A549 (cell line): ENCODE measurements around the gene THEMIS. TPM values are rescaled to one million over a fixed set of nuclear protein-coding genes. Genes with fewer than 3 reads are reported as not detected.

Experiments
- ATAC-seq, 2 experiments: fragments of 200-7000 bp in 1 of 2; fragments of >200 bp in 1 of 2; cut with Nextera tagmentation in 1 of 2; cut with Tn5 transposase in 1 of 2; 3 replicates each; pipeline versions ENCODE4 v1.8.0 to v1.9.1; 2018 to 2020; ENCODE audit warnings: mild to moderate bottlenecking in 1 of 2, moderate library complexity in 1 of 2
- CTCF ChIA-PET: fragments of 300-600 bp; sonication (Branson Sonifier 250); formaldehyde crosslinking; extraction: SDS; loops from one replicate; lab custom pipeline; 2021; ENCODE audit warnings: antibody characterized with exemption, inconsistent platforms; lab: Yijun Ruan, JAX
- POLR2A ChIA-PET: fragments of 350-600 bp; formaldehyde crosslinking; extraction: SDS; loops from one replicate; lab custom pipeline; 2021; ENCODE audit warnings: antibody characterized with exemption, inconsistent platforms; lab: Yijun Ruan, JAX
- DNase-seq, 2 experiments: peaks; one replicate each; pipeline versions ENCODE4 v3.0.0 to v3.0.0-alpha.2; 2011 to 2016; ENCODE audit warnings: low read depth in 1 of 2, low spot score in 1 of 2
- FAIRE-seq: peaks from 2 replicates; lab custom pipeline; 2011; peaks lifted over from hg19 to GRCh38; lab: Jason Lieb, UNC
- H3K27ac ChIP-seq, 2 experiments: fragments of >200 bp; sonication (Bioruptor Twin); formaldehyde crosslinking; 3 replicates each; pipeline ENCODE4 v1.5.1; 2016 to 2017
- H3K4me1 ChIP-seq: fragments of >200 bp; sonication (Bioruptor Twin); formaldehyde crosslinking; 3 replicates; pipeline ENCODE4 v1.6.1; 2016
- H3K4me2 ChIP-seq: fragments of >200 bp; sonication (Bioruptor Twin); formaldehyde crosslinking; 3 replicates; pipeline ENCODE4 v1.6.1; 2016
- H3K4me3 ChIP-seq: fragments of >200 bp; sonication (Bioruptor Twin); formaldehyde crosslinking; 3 replicates; pipeline ENCODE4 v1.5.1; 2016
- H3K9me3 ChIP-seq: fragments of >200 bp; sonication (Bioruptor Twin); formaldehyde crosslinking; 3 replicates; pipeline ENCODE4 v1.6.1; 2016
- CBX2 ChIP-seq: fragments of 200-600 bp; sonication (generic); IDR thresholded peaks from 2 replicates; pipeline ENCODE4 v1.6.1; 2016; ENCODE audit warnings: low read depth, mild to moderate bottlenecking, borderline replicate concordance
- CHD2 ChIP-seq: fragments of 150-350 bp; IDR thresholded peaks from 2 replicates; pipeline ENCODE4 v1.6.1; 2014; ENCODE audit warnings: low read length; ENCODE audit not compliant: partially characterized antibody
- CHD4 ChIP-seq: fragments of 200-600 bp; sonication (generic); IDR thresholded peaks from 2 replicates; pipeline ENCODE4 v1.6.1; 2016; ENCODE audit warnings: antibody characterized with exemption, mild to moderate bottlenecking, borderline replicate concordance
- EHF ChIP-seq: fragments of 250-450 bp; sonication (Bioruptor Pico); IDR thresholded peaks from 2 replicates; pipeline ENCODE4 v1.5.0; 2020; ENCODE audit warnings: mild to moderate bottlenecking
- ESRRA ChIP-seq: fragments of 150-350 bp; IDR thresholded peaks from 2 replicates; pipeline ENCODE4 v1.6.1; 2014; ENCODE audit warnings: mild to moderate bottlenecking, low read length, borderline replicate concordance
- FOSB ChIP-seq: fragments of 250-450 bp; sonication (Bioruptor Pico); IDR thresholded peaks from 2 replicates; pipeline ENCODE4 v1.5.0; 2020; ENCODE audit warnings: mild to moderate bottlenecking, moderate library complexity
- HDAC2 ChIP-seq: fragments of 200-600 bp; sonication (generic); IDR thresholded peaks from 2 replicates; pipeline ENCODE4 v1.6.1; 2016
- HEYL ChIP-seq: fragments of 250-450 bp; sonication (Bioruptor Pico); IDR thresholded peaks from 2 replicates; pipeline ENCODE4 v1.8.0; 2021; ENCODE audit warnings: mild to moderate bottlenecking, moderate library complexity
- HMGXB4 ChIP-seq: fragments of 250-450 bp; sonication (Bioruptor Pico); IDR thresholded peaks from 2 replicates; pipeline ENCODE4 v1.5.0; 2021; ENCODE audit warnings: mild to moderate bottlenecking, moderate library complexity, borderline replicate concordance
- HOXA7 ChIP-seq: fragments of 250-450 bp; sonication (Bioruptor Pico); IDR thresholded peaks from 2 replicates; pipeline ENCODE4 v1.5.0; 2020; ENCODE audit warnings: mild to moderate bottlenecking, moderate library complexity
- HOXB13 ChIP-seq: fragments of 250-450 bp; sonication (Bioruptor Pico); IDR thresholded peaks from 2 replicates; pipeline ENCODE4 v1.5.0; 2020; ENCODE audit warnings: low read depth, mild to moderate bottlenecking, moderate library complexity
- KDM5A ChIP-seq: fragments of 200-600 bp; sonication (generic); IDR thresholded peaks from 2 replicates; pipeline ENCODE4 v1.6.1; 2016; ENCODE audit warnings: antibody characterized with exemption, mild to moderate bottlenecking
- MAFK ChIP-seq: fragments of 450-650 bp; IDR thresholded peaks from 2 replicates; pipeline ENCODE4 v1.6.1; 2014; ENCODE audit not compliant: partially characterized antibody
- MAZ ChIP-seq: fragments of 150-350 bp; IDR thresholded peaks from 2 replicates; pipeline ENCODE4 v1.6.1; 2014; ENCODE audit warnings: antibody characterized with exemption, low read depth, low read length, borderline replicate concordance
- NFE2L2 ChIP-seq: fragments of 150-350 bp; conservative IDR thresholded peaks from 2 replicates; pipeline ENCODE4 v1.6.1; 2014; ENCODE audit warnings: low read length
- NPAS2 ChIP-seq: fragments of 250-450 bp; sonication (Bioruptor Pico); IDR thresholded peaks from 2 replicates; pipeline ENCODE4 v1.8.0; 2022; ENCODE audit warnings: mild to moderate bottlenecking, moderate library complexity, borderline replicate concordance
- POLR2A ChIP-seq: IDR thresholded peaks from 2 replicates; pipeline ENCODE4 v1.6.1; 2012; ENCODE audit warnings: mild to moderate bottlenecking, low read length
- POLR2AphosphoS2 ChIP-seq: conservative IDR thresholded peaks from 2 replicates; pipeline ENCODE4 v1.6.1; 2012; ENCODE audit warnings: low read length, improper control_type of control experiment, inconsistent platforms
- RAD21 ChIP-seq, 2 experiments: fragments of >200 bp in 1 of 2; sonication (Bioruptor Twin) in 1 of 2; formaldehyde crosslinking in 1 of 2; IDR thresholded peaks in 1 of 2; conservative IDR thresholded peaks in 1 of 2; 2 replicates in 1 of 2; 3 replicates in 1 of 2; pipeline ENCODE4 v1.6.1; 2012 to 2018; ENCODE audit warnings: inconsistent platforms in 1 of 2
- REST ChIP-seq: fragments of 200-600 bp; sonication (generic); IDR thresholded peaks from 2 replicates; pipeline ENCODE4 v1.6.1; 2016; ENCODE audit warnings: antibody characterized with exemption, mild to moderate bottlenecking, moderate library complexity
- RNF2 ChIP-seq: fragments of 200-600 bp; sonication (generic); IDR thresholded peaks from 2 replicates; pipeline ENCODE4 v1.6.1; 2016; ENCODE audit warnings: low read depth, mild to moderate bottlenecking, antibody characterized with exemption, moderate library complexity, borderline replicate concordance
- SREBF2 ChIP-seq: fragments of 450-650 bp; IDR thresholded peaks from 2 replicates; pipeline ENCODE4 v1.6.1; 2014; ENCODE audit warnings: mild to moderate bottlenecking, moderate library complexity
- ZFP36 ChIP-seq: fragments of 450-650 bp; IDR thresholded peaks from 2 replicates; pipeline ENCODE4 v1.6.1; 2014; ENCODE audit warnings: borderline replicate concordance; ENCODE audit not compliant: partially characterized antibody
- ZNF302 ChIP-seq: fragments of 250-450 bp; sonication (Bioruptor Pico); IDR thresholded peaks from 2 replicates; pipeline ENCODE4 v1.9.0; 2021; ENCODE audit warnings: inconsistent platforms, mild to moderate bottlenecking, moderate library complexity
- ZSCAN20 ChIP-seq: fragments of 250-450 bp; sonication (Bioruptor Pico); IDR thresholded peaks from 2 replicates; pipeline ENCODE4 v1.8.0; 2022; ENCODE audit warnings: mild to moderate bottlenecking, moderate library complexity
- WGBS: methylation state at CpG from one replicate; pipeline ENCODE4 v1.1.6; 2017; ENCODE audit errors: missing lambda C conversion rate; 5-methylcytosine and 5-hydroxymethylcytosine counted together
- polyA plus RNA-seq, 4 experiments: library from polyadenylated mRNA; depleted of rRNA in 3 of 4; stranded (reverse); fragments of >200 nt; fragmentation: RNase III in 1 of 4; extraction: RNeasy Plus Mini Kit Qiagen cat#74134 plus additional on column Dnase treatment in 1 of 4; gene quantifications; 2 replicates in 3 of 4; 3 replicates in 1 of 4; pipeline ENCODE4 v1.2.3, GENCODE V29; 2011 to 2017
- TF ChIP-seq, protein P1 (sequence below): IDR thresholded peaks from 2 replicates; pipeline ENCODE4 v1.6.1; 2012

The THEMIS gene
- polyA plus RNA-seq, 2 of the 4 experiments (the other 2 are of a cell fraction) = not detected

- H3K9me3 ChIP-seq = no peaks in the 10 kb centered on the region
- ChIA-PET CTCF (no interaction called here), POLR2A (no interaction called here)
- H3K4me3 ChIP-seq = no peak overlapping the region
- TF ChIP-seq RAD21 (conservative IDR thresholded peaks at IDR 0.05 in 1 of 2, IDR thresholded peaks at IDR 0.05 in 1 of 2) (no peak), REST (no peak), ZNF302 (CRISPR knock-in tag) (no peak), HEYL (CRISPR knock-in tag) (no peak), RNF2 (no peak), MAZ (no peak), NPAS2 (CRISPR knock-in tag) (no peak), CHD2 (no peak), ZFP36 (no peak), POLR2AphosphoS2 (no peak), HDAC2 (no peak), POLR2A (no peak), KDM5A (no peak)
- TF ChIP-seq, protein P1, sequence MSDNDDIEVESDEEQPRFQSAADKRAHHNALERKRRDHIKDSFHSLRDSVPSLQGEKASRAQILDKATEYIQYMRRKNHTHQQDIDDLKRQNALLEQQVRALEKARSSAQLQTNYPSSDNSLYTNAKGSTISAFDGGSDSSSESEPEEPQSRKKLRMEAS = no peak
- no peak overlapping the region for H3K27ac ChIP-seq
- DNase-seq (no peak), ATAC-seq (no peak), FAIRE-seq (no peak)
- no peak overlapping the region for H3K4me2 ChIP-seq
- 25% methylated on average over 4 of the region's 4 CpGs for WGBS
- H3K4me1 ChIP-seq = no peaks in the 10 kb centered on the region
Measured at GRCh38 chr6:127811900-127812570, 88.8 kb downstream of the THEMIS start.

DNA sequence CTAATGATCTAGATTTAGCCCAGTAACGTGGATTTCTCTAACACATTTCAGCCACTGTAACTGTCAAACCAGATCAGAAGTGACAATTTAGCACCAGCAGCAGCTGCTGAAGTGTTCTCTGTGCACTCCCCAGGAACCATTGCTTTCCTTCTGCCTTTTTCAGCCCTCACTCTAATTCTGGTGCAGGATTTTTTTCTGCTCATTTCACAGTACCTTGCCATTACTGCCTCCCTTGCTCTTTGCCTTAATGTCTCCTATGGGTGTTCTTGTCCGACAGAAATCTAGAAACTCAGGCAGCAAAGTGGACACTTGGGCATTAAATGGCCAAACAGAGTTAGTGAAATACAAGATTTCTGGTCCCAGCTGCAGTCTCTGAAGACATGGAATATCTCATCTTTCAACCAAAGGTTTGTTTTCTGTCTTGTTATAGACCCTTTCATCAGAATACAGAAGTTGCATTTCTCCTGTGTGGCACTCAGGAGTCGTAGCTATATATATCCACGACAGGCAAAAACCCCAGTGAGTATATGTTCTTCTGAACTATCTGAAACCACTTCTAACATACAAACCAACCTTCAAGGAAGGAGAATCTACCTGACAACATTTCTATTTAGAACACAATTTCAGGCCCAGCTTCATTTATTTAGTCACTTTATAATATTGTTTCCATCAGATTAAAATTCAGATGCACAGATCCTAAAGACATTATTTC lies 92.9 kb downstream of the THEMIS start:
- 29% methylated on average over 4 of the region's 4 CpGs for WGBS
- no peak for TF ChIP-seq HOXB13
- TF ChIP-seq MAFK = no peak
- no peak for TF ChIP-seq CHD4
- TF ChIP-seq HMGXB4 (CRISPR knock-in tag) = no peak
- TF ChIP-seq ESRRA = no peak
- no peak for TF ChIP-seq HOXA7
- no peak for TF ChIP-seq NFE2L2
- no peak for TF ChIP-seq REST
- no peak for TF ChIP-seq EHF (CRISPR knock-in tag)
- no peak for TF ChIP-seq CBX2
- TF ChIP-seq SREBF2 = no peak
- TF ChIP-seq ZSCAN20 = no peak
- TF ChIP-seq FOSB (CRISPR knock-in tag) = no peak

More for the DNA sequence above, 92.9 kb downstream of the THEMIS start:
- no peak for ATAC-seq
- no peak for DNase-seq
- Histone ChIP-seq H3K4me2 (no peak overlapping the region), H3K9me3 (no peaks in the 10 kb centered on the region), H3K27ac (no peak overlapping the region), H3K4me1 (no peaks in the 10 kb centered on the region), H3K4me3 (no peak overlapping the region)
- no peak for FAIRE-seq
- POLR2A ChIA-PET = no interaction called here
- CTCF ChIA-PET = interaction anchor here (0.6 kb wide), 1 partner anchor 337 kb away, joined by 3 read pairs; no protein-coding TSS in a partner anchor
